H1 (cell line): ENCODE measurements around the gene HSD3B1. TPM values are rescaled to one million over a fixed set of nuclear protein-coding genes. Genes with fewer than 3 reads are reported as not detected.

Experiments used
- CTCF ChIA-PET: fragments of 300-600 bp; sonication (Branson Sonifier 250); formaldehyde crosslinking; loops from one replicate; lab custom pipeline; 2021; ENCODE audit not compliant: partially characterized antibody; lab: Charles Lee
- POLR2A ChIA-PET: fragments of 300-600 bp; sonication (Branson Sonifier 250); formaldehyde crosslinking; loops from one replicate; lab custom pipeline; 2021; ENCODE audit warnings: inconsistent platforms; ENCODE audit not compliant: partially characterized antibody; lab: Charles Lee
- DNase-seq, 2 experiments: peaks; one replicate each; pipeline versions ENCODE4 v3.0.0 to v3.0.0-alpha.2; 2010 to 2022; ENCODE audit warnings: low spot score in 2 of 2, low read depth in 1 of 2, mixed read lengths in 1 of 2
- FAIRE-seq: peaks from 2 replicates; lab custom pipeline; 2011; peaks lifted over from hg19 to GRCh38; lab: Jason Lieb, UNC
- H2AFZ ChIP-seq: 2 replicates; pipeline ENCODE4 v1.8.1; 2012; ENCODE audit warnings: low read length, inconsistent platforms
- H2AK5ac ChIP-seq: 2 replicates; pipeline ENCODE4 v1.6.1; 2013; ENCODE audit warnings: low read depth, low read length
- H2BK120ac ChIP-seq: replicated peaks from 2 replicates; pipeline ENCODE3; 2013; ENCODE audit warnings: low read depth, low read length, inconsistent platforms
- H2BK12ac ChIP-seq: 2 replicates; pipeline ENCODE4 v1.6.1; 2013; ENCODE audit warnings: low read depth, low read length
- H2BK15ac ChIP-seq: 2 replicates; pipeline ENCODE4 v1.6.1; 2013; ENCODE audit warnings: low read length
- H2BK20ac ChIP-seq: 2 replicates; pipeline ENCODE4 v1.6.1; 2013; ENCODE audit warnings: low read length
- H2BK5ac ChIP-seq: 2 replicates; pipeline ENCODE4 v1.6.1; 2013; ENCODE audit warnings: low read depth, low read length
- H3K14ac ChIP-seq: 2 replicates; pipeline ENCODE4 v1.6.1; 2013; ENCODE audit warnings: inconsistent platforms; ENCODE audit not compliant: insufficient read length
- H3K18ac ChIP-seq: 2 replicates; pipeline ENCODE4 v1.6.1; 2013; ENCODE audit warnings: low read length; ENCODE audit errors: extremely low read depth
- H3K23ac ChIP-seq: 2 replicates; pipeline ENCODE4 v1.6.1; 2013; ENCODE audit warnings: inconsistent platforms; ENCODE audit not compliant: insufficient read length
- H3K23me2 ChIP-seq: 2 replicates; pipeline ENCODE4 v1.6.1; 2013; ENCODE audit warnings: low read depth, low read length
- H3K27ac ChIP-seq: 2 replicates; pipeline ENCODE4 v1.6.1; 2011; ENCODE audit warnings: low read depth, low read length, inconsistent platforms
- H3K27me3 ChIP-seq, 4 experiments: replicated peaks in 1 of 4; 1 replicate in 1 of 4; 2 replicates in 3 of 4; pipeline versions ENCODE4 v1.6.1 to v1.8.1; 2011 to 2013; ENCODE audit warnings: low read length in 3 of 4, mild to moderate bottlenecking in 3 of 4, inconsistent platforms in 2 of 4, mixed read lengths in 2 of 4, moderate library complexity in 1 of 4; ENCODE audit not compliant: control insufficient read depth in 3 of 4, insufficient read depth in 3 of 4; ENCODE audit errors: extremely low read depth in 1 of 4
- H3K36me3 ChIP-seq, 4 experiments: 2 replicates each; pipeline versions ENCODE4 v1.6.1 to v1.8.1; 2011 to 2013; ENCODE audit warnings: mild to moderate bottlenecking in 4 of 4, low read length in 3 of 4, moderate library complexity in 2 of 4, control low read depth in 1 of 4, inconsistent platforms in 1 of 4; ENCODE audit not compliant: insufficient read depth in 4 of 4, control insufficient read depth in 2 of 4
- H3K4ac ChIP-seq: replicated peaks from 2 replicates; pipeline ENCODE3; 2013; ENCODE audit warnings: low read length, low read depth, mixed read lengths, inconsistent platforms; ENCODE audit not compliant: insufficient read length
- H3K4me1 ChIP-seq, 4 experiments: replicated peaks in 1 of 4; 1 replicate in 1 of 4; 2 replicates in 3 of 4; pipeline versions ENCODE4 v1.6.1 to v1.8.1; 2011 to 2013; ENCODE audit warnings: low read length in 3 of 4, inconsistent platforms in 2 of 4, mixed read lengths in 1 of 4; ENCODE audit not compliant: insufficient read depth in 4 of 4, control insufficient read depth in 3 of 4
- H3K4me2 ChIP-seq, 2 experiments: 2 replicates each; pipeline versions ENCODE4 v1.6.1 to v1.8.1; 2011 to 2013; ENCODE audit warnings: low read depth in 2 of 2, low read length in 2 of 2, control low read depth in 1 of 2, inconsistent platforms in 1 of 2, mild to moderate bottlenecking in 1 of 2; ENCODE audit not compliant: insufficient read depth in 1 of 2
- H3K4me3 ChIP-seq, 4 experiments: fragments of 200-600, 300-600 bp in 1 of 4; sonication (generic), shearing (Covaris generic), sonication (Bioruptor Twin) in 1 of 4; 2 replicates each; pipeline versions ENCODE4 v1.5.1 to v1.8.1; 2011 to 2016; ENCODE audit warnings: low read length in 4 of 4, low read depth in 3 of 4, control low read depth in 2 of 4, inconsistent platforms in 2 of 4, mild to moderate bottlenecking in 2 of 4, mixed read lengths in 1 of 4, moderate library complexity in 1 of 4; ENCODE audit not compliant: insufficient read depth in 2 of 4; ENCODE audit errors: extremely low read depth in 1 of 4
- H3K56ac ChIP-seq: replicated peaks from 2 replicates; pipeline ENCODE3; 2013; ENCODE audit warnings: low read depth, mild to moderate bottlenecking, mixed read lengths, low read length, inconsistent platforms; ENCODE audit not compliant: insufficient read length
- H3K79me1 ChIP-seq: 2 replicates; pipeline ENCODE4 v1.6.1; 2013; ENCODE audit warnings: low read depth, low read length, control low read depth
- H3K79me2 ChIP-seq, 2 experiments: 2 replicates each; pipeline versions ENCODE4 v1.6.1 to v1.8.1; 2012 to 2013; ENCODE audit warnings: low read length in 2 of 2, mild to moderate bottlenecking in 2 of 2, inconsistent platforms in 1 of 2; ENCODE audit not compliant: insufficient read depth in 2 of 2, control insufficient read depth in 1 of 2
- H3K9ac ChIP-seq, 4 experiments: replicated peaks in 1 of 4; 1 replicate in 1 of 4; 2 replicates in 3 of 4; pipeline versions ENCODE4 v1.6.1 to v1.8.1; 2011 to 2013; ENCODE audit warnings: low read depth in 3 of 4, low read length in 3 of 4, control low read depth in 2 of 4, mild to moderate bottlenecking in 2 of 4, moderate library complexity in 2 of 4, inconsistent platforms in 1 of 4; ENCODE audit errors: extremely low read depth in 1 of 4
- H3K9me3 ChIP-seq, 2 experiments: 2 replicates each; pipeline versions ENCODE4 v1.6.1 to v1.8.1; 2012 to 2013; ENCODE audit warnings: mild to moderate bottlenecking in 2 of 2, moderate library complexity in 2 of 2, control low read depth in 1 of 2, inconsistent platforms in 1 of 2, low read depth in 1 of 2, low read length in 1 of 2, mixed read lengths in 1 of 2; ENCODE audit not compliant: insufficient read depth in 2 of 2
- H4K20me1 ChIP-seq, 2 experiments: replicated peaks in 1 of 2; 2 replicates each; pipeline versions ENCODE3 to v1.8.1; 2011 to 2013; ENCODE audit warnings: inconsistent platforms in 2 of 2, low read length in 2 of 2, mild to moderate bottlenecking in 1 of 2; ENCODE audit not compliant: insufficient read depth in 2 of 2, control insufficient read depth in 1 of 2
- H4K5ac ChIP-seq: 2 replicates; pipeline ENCODE4 v1.6.1; 2013; ENCODE audit warnings: low read length, low read depth, mixed read lengths, inconsistent platforms; ENCODE audit not compliant: insufficient read length
- H4K8ac ChIP-seq: 2 replicates; pipeline ENCODE4 v1.8.0; 2013; ENCODE audit warnings: mild to moderate bottlenecking, moderate library complexity, low read length, inconsistent platforms; ENCODE audit not compliant: insufficient read depth; ENCODE audit errors: extremely low read depth
- H4K91ac ChIP-seq: replicated peaks from 2 replicates; pipeline ENCODE3; 2013; ENCODE audit warnings: low read length, mixed read lengths, inconsistent platforms; ENCODE audit not compliant: insufficient read length
- CEBPB ChIP-seq: IDR thresholded peaks from 2 replicates; pipeline ENCODE4 v1.6.1; 2012; ENCODE audit warnings: low read depth, low read length
- EGR1 ChIP-seq: IDR thresholded peaks from 2 replicates; pipeline ENCODE4 v1.6.1; 2011; ENCODE audit warnings: low read depth, low read length, borderline replicate concordance
- EP300 ChIP-seq, 2 experiments: IDR thresholded peaks; 1 replicate in 1 of 2; 2 replicates in 1 of 2; pipeline ENCODE4 v1.6.1; 2011 to 2012; ENCODE audit warnings: low read depth in 2 of 2, low read length in 2 of 2, mild to moderate bottlenecking in 2 of 2, borderline replicate concordance in 1 of 2, inconsistent platforms in 1 of 2, moderate library complexity in 1 of 2
- FOSL1 ChIP-seq: IDR thresholded peaks from 2 replicates; pipeline ENCODE4 v1.6.1; 2011; ENCODE audit warnings: mild to moderate bottlenecking, low read depth, low read length, moderate library complexity; ENCODE audit not compliant: insufficient read depth
- HDAC6 ChIP-seq: IDR thresholded peaks from one replicate; pipeline ENCODE4 v1.7.1; 2012; ENCODE audit warnings: low read depth, mild to moderate bottlenecking, inconsistent platforms, low read length, moderate library complexity
- JUN ChIP-seq: IDR thresholded peaks from 2 replicates; pipeline ENCODE4 v1.6.1; 2011; ENCODE audit warnings: low read depth, mild to moderate bottlenecking, improper control_type of control experiment, low read length
- POLR2A ChIP-seq, 2 experiments: IDR thresholded peaks; 1 replicate in 1 of 2; 2 replicates in 1 of 2; pipeline ENCODE4 v1.6.1; 2011; ENCODE audit warnings: low read depth in 2 of 2, low read length in 2 of 2, mild to moderate bottlenecking in 2 of 2; ENCODE audit errors: control extremely low read depth in 1 of 2
- POU5F1 ChIP-seq: IDR thresholded peaks from 2 replicates; pipeline ENCODE4 v1.6.1; 2011; ENCODE audit warnings: low read depth, mild to moderate bottlenecking, low read length, moderate library complexity
- SP4 ChIP-seq: IDR thresholded peaks from 2 replicates; pipeline ENCODE4 v1.6.1; 2012; ENCODE audit warnings: low read length, inconsistent platforms
- SUZ12 ChIP-seq: fragments of 200-600 bp; sonication (generic); IDR thresholded peaks from 2 replicates; pipeline ENCODE4 v1.6.1; 2012; ENCODE audit warnings: mild to moderate bottlenecking, inconsistent platforms, low read length, moderate library complexity, mixed read lengths
- TEAD4 ChIP-seq: IDR thresholded peaks from 2 replicates; pipeline ENCODE4 v1.6.1; 2012; ENCODE audit warnings: low read depth, low read length, inconsistent platforms, mixed read lengths
- ZNF274 ChIP-seq: IDR thresholded peaks from 2 replicates; pipeline ENCODE4 v1.7.0; 2012; ENCODE audit warnings: low read length, borderline replicate concordance; ENCODE audit errors: extremely low read depth
- WGBS, 2 experiments: shearing (Covaris generic) in 1 of 2; methylation state at CpG; one replicate each; pipeline versions ENCODE4 v1.1.6 to v1.1.7; 2013 to 2015; ENCODE audit warnings: low lambda C conversion rate in 2 of 2, mixed read lengths in 2 of 2, inconsistent platforms in 1 of 2, low coverage in 1 of 2, missing lambda C conversion rate in 1 of 2; ENCODE audit not compliant: insufficient replicate concordance in 2 of 2, insufficient coverage in 1 of 2, insufficient read length in 1 of 2; ENCODE audit errors: extremely low coverage in 1 of 2, missing lambda C conversion rate in 1 of 2; 5-methylcytosine and 5-hydroxymethylcytosine counted together
- polyA plus RNA-seq, 7 experiments: library from polyadenylated mRNA; depleted of rRNA in 3 of 7; stranded (reverse) in 5 of 7; unstranded in 2 of 7; fragments of >200 nt in 5 of 7; fragments of 200-250 nt in 2 of 7; gene quantifications; 1 replicate in 5 of 7; 2 replicates in 1 of 7; 4 replicates in 1 of 7; pipeline versions ENCODE4 v1.2.1 to v1.2.3, GENCODE V29; 2011 to 2013; ENCODE audit warnings: missing spikeins in 2 of 7, mixed read lengths in 2 of 7
- total RNA-seq: library from RNA; stranded (reverse); fragmentation: NEBNext Ultra II Directional; extraction: Animal tissue kit (Norgen Biotek cat#: 25700); gene quantifications from 2 replicates; pipeline ENCODE4 v1.2.1, GENCODE V29; 2021
- TF ChIP-seq, protein P1 (sequence below): IDR thresholded peaks from 2 replicates; pipeline ENCODE4 v1.6.1; 2012; ENCODE audit warnings: inconsistent platforms

The HSD3B1 gene
- total and polyA plus RNA-seq, 2 of the 8 experiments (the other 6 are each of a cell fraction or from before 2014, with no cell fraction given) = not detected

DNA sequence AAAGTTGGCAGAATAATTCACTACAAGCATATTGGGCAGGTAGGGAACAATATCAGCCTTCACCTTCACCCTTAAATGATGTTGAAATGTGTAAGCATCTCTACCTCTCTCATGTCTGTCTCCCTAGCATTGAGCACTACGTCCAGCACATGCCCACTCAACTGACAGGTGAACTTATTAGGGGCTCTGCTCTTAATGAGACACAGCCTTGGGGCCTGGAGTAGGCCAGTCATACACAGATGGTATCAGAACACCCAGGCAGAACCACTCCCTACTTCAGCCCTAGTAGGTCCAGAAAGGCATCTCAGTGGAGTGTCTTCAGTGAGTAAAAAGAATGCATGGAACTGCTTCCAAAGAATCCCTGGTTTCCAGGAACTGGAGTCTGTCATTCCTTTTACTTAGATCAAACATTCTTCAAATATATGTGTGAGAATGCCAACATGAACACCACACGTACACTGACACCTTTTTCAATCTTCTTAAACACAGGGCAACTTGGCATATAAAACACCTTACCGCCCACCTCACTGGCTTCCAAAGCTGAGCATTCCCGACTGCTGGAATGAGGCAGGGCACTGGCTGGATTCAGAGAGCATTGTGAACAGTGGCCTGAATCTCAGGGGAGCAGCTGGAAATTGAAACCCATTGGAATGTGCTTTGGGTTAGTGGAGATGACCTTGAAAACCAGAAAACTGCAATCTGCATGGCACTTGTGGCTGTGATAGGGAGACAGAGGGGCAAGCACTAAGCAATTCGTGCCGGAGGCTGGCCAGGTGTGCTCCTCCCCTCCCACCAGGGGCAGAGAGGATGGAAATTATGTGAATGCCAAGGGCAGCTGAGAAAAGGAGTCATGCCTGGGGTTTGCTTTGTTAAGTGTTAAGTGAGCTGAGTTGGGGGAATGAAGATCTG lies 24.2 kb upstream of the HSD3B1 start:
- Histone ChIP-seq H4K20me1 (no peaks in the 10 kb centered on the region), H2BK5ac (no peak overlapping the region), H3K4me2 (no peak overlapping the region), H2BK120ac (no peak overlapping the region), H4K8ac (no peak overlapping the region; the same call in 1 of the 2 replicates), H3K9ac (no peak overlapping the region; a peak in 1 of 7 replicates), H3K9me3 (no peaks in the 10 kb centered on the region), H2BK15ac (no peak overlapping the region), H3K36me3 (no peaks in the 10 kb centered on the region), H2BK12ac (no peak overlapping the region), H3K79me1 (no peaks in the 10 kb centered on the region), H3K18ac (no peak overlapping the region), H3K4me3 (no peak overlapping the region), H3K4me1 (peaks cover 0 to 10% (median 4%) of the 10 kb centered on the region in 4 experiments; a peak in 5 of 7 replicates), H3K56ac (no peak overlapping the region), H3K27me3 (no peaks in the 10 kb centered on the region; a peak in 1 of 7 replicates), H3K27ac (no peak overlapping the region), H2AK5ac (no peak overlapping the region), H3K23me2 (peaks cover 3% of the 10 kb centered on the region; the same call in 1 of the 2 replicates), H2AFZ (no peak overlapping the region), H3K23ac (no peak overlapping the region), H3K79me2 (no peaks in the 10 kb centered on the region), H3K14ac (no peak overlapping the region), H2BK20ac (no peak overlapping the region), H4K91ac (no peak overlapping the region), H3K4ac (no peak overlapping the region), H4K5ac (no peak overlapping the region)
- POLR2A ChIA-PET = no interaction called here
- DNase-seq = no peak
- WGBS, 2 experiments = 84% methylated on average over 4 of the region's 6 CpGs; no CpG with 5 or more reads in 1 of the 2 experiments
- FAIRE-seq = peak; percentile 77
- CTCF ChIA-PET = interaction anchor here (0.6 to 2.6 kb wide), 6 partner anchors 9 to 110 kb away, joined by 3 to 8 read pairs (median 4); no protein-coding TSS in a partner anchor
- no peak for TF ChIP-seq HDAC6
- no peak for TF ChIP-seq JUN
- no peak for TF ChIP-seq SUZ12
- TF ChIP-seq EGR1 = no peak
- no peak for TF ChIP-seq ZNF274
- no peak for TF ChIP-seq SP4
- TF ChIP-seq POLR2A (IDR thresholded peaks at IDR 0.05; ENCODE audit: control extremely low read depth in 1 of 2, low read depth in 2 of 2, low read length in 2 of 2) = no peak
- TF ChIP-seq CEBPB = no peak
- no peak for TF ChIP-seq POU5F1
- no peak for TF ChIP-seq EP300 (IDR thresholded peaks at IDR 0.05; ENCODE audit: borderline replicate concordance in 1 of 2, low read depth in 2 of 2, low read length in 2 of 2)
- no peak for TF ChIP-seq TEAD4
- TF ChIP-seq, protein P1, sequence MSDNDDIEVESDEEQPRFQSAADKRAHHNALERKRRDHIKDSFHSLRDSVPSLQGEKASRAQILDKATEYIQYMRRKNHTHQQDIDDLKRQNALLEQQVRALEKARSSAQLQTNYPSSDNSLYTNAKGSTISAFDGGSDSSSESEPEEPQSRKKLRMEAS = no peak
- TF ChIP-seq FOSL1 = no peak
